ENCODE measurements around the gene UGT2A1.

The UGT2A1 gene

DNA sequence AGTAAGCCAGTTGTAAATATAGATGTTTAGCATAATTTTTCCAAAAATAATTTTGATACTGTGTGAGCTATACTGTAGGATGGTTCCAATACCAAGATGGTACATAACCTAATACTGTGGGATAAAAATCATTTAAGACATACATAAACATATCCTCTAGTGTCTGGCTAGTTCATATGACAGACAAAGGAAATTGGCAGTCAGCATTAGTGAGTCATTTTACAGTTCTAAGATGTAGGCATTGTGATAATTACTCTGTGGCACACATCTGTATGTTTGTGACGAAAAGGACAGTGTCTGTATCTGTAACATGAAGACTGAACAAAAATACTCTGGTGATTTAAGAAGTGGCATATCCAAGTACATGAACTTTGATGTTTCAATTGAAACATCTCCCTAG is 63.2 kb downstream of the UGT2A1 start:
- no peak for DNase-seq (ENCODE audit: low spot score)

DNA sequence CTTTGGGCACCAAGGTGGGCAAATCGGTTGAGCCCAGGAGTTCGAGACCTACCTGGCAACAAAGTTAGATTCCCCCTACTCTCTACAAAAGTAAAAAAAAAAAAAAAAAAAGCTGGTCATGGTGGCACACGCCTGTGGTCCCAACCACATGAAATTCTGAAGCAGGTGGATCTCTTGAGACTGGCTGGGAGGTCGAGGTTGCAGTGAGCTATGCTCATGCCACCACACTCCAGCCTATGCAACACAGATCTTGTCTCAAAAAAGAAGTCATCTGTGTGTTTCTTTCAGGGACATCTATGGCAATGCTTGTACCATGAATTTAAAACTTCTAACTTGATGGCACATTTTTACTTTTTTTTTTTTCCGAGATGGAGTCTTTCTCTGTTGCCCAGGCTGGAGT is 68.9 kb downstream of the UGT2A1 start:
- DNase-seq (ENCODE audit: low spot score) = no peak

DNA sequence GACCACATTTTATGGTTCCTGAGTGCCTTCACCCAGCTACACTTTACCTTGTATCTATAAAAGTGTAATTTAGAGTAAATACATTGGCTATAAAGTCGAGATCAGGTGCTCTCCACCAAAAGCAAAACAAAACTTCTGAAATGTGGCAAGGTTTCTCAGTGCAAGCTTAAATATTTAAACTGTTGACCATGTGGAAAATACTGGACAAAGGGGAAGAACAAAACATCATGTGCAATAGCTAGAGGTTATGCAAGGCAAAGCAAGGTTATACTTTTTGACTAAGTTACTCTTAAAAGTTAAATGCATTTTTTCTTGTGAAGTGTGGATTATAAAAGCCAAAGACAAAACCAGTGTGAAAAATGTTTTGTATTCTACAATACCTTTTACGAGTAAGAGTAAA is 69.5 kb downstream of the UGT2A1 start:
- DNase-seq (ENCODE audit: low spot score) = no peak

DNA sequence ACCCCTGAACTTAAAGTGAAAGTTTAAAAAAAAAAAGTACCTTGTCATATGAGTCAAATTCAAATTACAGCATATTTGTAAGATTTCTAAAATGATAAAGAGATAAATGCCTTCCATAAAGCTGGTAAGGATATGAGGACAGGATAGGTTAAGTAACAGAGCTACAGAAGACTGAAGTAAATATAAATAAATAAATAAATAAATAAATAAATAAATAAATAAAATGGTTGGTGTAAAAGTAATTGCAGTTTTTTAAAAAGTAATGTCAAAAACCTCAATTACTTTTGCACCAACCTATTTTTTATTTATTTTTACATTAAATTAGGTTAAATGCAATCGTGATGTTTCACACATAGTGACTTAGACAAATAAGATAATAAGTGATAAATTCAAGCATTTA is 75.8 kb downstream of the UGT2A1 start:
- no peak for DNase-seq (ENCODE audit: low spot score)

DNA sequence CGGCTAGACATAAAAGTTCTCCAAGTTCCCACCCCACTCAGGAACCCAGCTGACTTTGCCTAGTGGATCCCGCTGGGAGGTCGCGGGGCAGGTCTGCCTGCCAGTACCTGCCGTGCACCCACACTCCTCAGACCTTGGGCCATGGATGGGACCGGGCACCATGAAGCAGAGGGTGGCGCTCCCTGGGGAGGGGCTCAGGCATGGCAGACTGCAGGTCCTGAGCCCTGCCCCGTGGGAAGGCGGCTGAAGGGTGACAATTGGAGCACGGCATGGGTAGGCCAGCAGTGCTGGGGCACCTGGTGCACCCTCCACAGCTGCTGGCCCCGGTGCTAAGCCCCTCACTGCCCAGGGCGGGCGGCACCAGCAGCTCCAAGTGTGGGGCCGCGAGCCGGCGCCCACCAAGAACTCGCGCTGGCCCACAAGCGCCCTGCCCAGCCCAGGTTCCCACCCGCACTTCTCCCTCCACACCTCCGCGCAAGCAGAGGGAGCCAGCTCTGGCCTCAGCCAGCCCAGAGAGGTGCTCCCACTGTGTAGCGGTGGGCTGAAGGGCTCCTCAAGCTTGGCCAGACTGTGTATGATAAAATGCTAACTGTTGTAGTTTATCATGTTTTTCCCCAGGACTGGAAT is 76.7 kb downstream of the UGT2A1 start:
- no peak for DNase-seq (ENCODE audit: low spot score)

DNA sequence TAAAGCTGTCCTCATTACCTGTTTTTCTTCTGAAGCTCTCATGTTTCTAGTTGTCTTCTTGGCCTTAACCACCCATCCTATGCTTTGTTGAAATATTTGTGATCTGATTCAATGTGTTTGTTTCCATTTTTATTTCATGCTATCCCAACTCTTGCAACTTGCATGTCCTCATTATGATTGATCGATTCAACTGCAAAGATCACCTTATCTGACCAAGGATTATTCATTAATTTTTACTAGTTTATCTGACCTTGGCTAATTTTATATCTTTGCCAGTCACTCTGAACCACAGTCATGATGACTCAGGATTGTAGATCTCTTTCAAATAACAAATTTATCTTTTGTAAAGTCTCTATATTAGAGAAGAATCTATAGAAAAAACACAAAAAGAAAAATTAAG is 84.3 kb downstream of the UGT2A1 start:
- DNase-seq (ENCODE audit: low spot score) = no peak

DNA sequence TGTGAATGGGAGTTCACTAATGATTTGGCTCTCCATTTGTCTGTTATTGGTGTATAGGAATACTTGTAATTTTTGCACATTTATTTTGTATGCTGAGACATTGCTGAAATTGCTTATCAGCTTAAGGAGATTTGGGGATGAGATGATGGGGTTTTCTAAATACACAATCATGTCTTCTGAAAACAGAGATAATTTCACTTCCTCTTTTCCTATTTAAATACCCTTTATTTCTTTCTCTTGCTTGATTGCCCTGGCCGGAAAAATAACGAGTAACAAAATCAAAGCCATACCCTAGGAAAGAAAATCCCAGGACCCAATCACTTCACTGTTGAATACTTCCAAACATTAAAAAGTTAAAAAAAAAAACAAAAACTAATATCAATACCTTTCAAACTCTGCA is 89.6 kb downstream of the UGT2A1 start:
- no peak for DNase-seq (ENCODE audit: low spot score)

DNA sequence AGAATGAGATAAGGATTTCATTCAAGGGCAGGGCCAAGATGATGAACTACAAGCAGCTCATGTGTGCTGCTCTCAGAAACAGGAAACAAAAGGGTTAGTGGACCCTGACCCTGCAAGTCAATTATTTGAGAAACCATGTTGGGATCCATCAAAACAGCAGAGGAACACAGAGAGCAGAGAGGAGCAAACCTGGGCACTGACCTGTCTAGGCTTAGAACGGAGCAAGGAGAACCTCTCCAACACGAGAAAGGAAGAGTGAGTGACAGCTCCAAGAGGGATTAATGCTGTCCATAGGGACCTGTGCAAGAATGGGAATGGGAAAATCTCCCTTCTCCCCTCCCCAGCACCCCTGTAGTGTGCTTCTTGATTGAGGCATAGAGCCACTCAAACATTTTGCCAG is 103.4 kb downstream of the UGT2A1 start:
- DNase-seq (ENCODE audit: low spot score) = no peak

DNA sequence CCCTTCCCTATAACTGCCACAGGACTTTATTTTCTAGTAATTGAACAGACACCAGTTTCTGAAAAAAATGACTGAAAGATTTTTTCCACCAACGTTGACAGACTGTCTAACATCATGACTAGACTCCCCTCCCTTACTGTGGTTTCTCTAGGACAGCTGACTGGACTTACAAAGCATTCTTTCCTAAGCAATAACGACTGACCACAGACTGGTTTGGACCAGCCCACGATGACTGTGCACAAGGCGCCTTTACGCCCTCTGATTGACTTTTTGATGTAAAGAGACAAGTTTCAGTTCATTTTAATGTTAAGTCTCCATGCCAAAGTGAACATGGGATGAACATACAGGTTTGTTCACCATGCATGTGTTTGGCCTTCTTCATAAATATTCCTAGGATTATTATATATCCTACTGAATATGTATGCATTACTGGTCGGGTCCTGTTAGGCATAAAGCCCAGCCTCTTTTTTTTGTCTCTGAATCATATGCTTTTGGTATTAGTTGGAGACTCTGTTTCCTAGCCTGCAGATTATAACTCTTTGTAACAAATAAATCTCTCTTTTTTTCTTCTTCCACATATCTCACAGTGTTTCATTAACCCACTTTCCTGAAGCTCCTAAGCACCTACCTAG is 106.8 kb downstream of the UGT2A1 start:
- peak; percentile 76 for DNase-seq (ENCODE audit: low spot score)
